Lower leg skin (tissue), 4 donors: ENCODE measurements around the gene GSTT2. TPM values are rescaled to one million over a fixed set of nuclear protein-coding genes. Genes with fewer than 3 reads are reported as not detected.

Source experiments
- DNase-seq, 2 donors: peaks; one replicate each; pipeline ENCODE4 v3.0.0-alpha.2; 2019; ENCODE audit warnings: low spot score in 2 of 2
- H3K4me3 ChIP-seq: fragments of 200-600 bp; sonication (generic); 2 replicates; pipeline ENCODE4 v1.5.1; 2017; ENCODE audit warnings: mild to moderate bottlenecking, low read depth; ENCODE audit not compliant: poor library complexity, severe bottlenecking
- CTCF ChIP-seq, 3 donors: fragments of 450-650 bp; IDR thresholded peaks; one replicate each; pipeline ENCODE4 v1.5.1; 2016; ENCODE audit warnings: antibody characterized with exemption in 3 of 3, mild to moderate bottlenecking in 3 of 3, moderate library complexity in 2 of 3
- POLR2A ChIP-seq, 2 donors: fragments of 450-650 bp; IDR thresholded peaks; one replicate each; pipeline ENCODE4 v1.6.1; 2016 to 2017; ENCODE audit warnings: antibody characterized with exemption in 2 of 2, mild to moderate bottlenecking in 1 of 2, moderate library complexity in 1 of 2
- WGBS, 2 donors: methylation state at CpG; one replicate each; pipeline ENCODE4 v1.1.5; 2018; 5-methylcytosine and 5-hydroxymethylcytosine counted together
- intact Hi-C: fragments of 100-400 bp; cut with DNase I; formaldehyde crosslinking; loops from one replicate; pipeline ENCODE4 v1.15.0; 2023; ENCODE audit warnings: low total_unique reads
- total RNA-seq, 4 donors: library from RNA; depleted of rRNA; stranded (reverse); fragments of >200 nt; gene quantifications; one replicate each; pipeline ENCODE4 v1.1.0, GENCODE V29; 2016

Gene GSTT2
- total RNA-seq, 4 donors from 2014 or later: 0.88 to 1.4 TPM; not detected in 2

GRCh38 chr22:24025475-24025874 lies 45.5 kb downstream of the GSTT2 start:
- WGBS, 2 donors: 83 to 93% methylated on average over 6 of the region's 6 CpGs
- intact Hi-C loops: no loop called here
- DNase-seq: no peak
- TF ChIP-seq CTCF (IDR thresholded peaks at IDR 0.05) (no peak), POLR2A (IDR thresholded peaks at IDR 0.05) (no peak)
- no peak overlapping the region for H3K4me3 ChIP-seq

GRCh38 chr22:24026056-24026455 lies 46.1 kb downstream of the GSTT2 start:
- intact Hi-C loops: no loop called here
- 82 to 90% methylated on average over 2 of the region's 2 CpGs for WGBS, 2 donors
- no peak overlapping the region for H3K4me3 ChIP-seq
- no peak for TF ChIP-seq POLR2A (IDR thresholded peaks at IDR 0.05)
- no peak for TF ChIP-seq CTCF (IDR thresholded peaks at IDR 0.05)
- DNase-seq: peak in 1 of 2 donors; percentile 21

- intact Hi-C loops: no loop called here
- H3K4me3 ChIP-seq: no peak overlapping the region
- DNase-seq: no peak
- 85% methylated on average over 3 of the region's 3 CpGs for WGBS, 2 donors
- TF ChIP-seq POLR2A (IDR thresholded peaks at IDR 0.05): no peak
- no peak for TF ChIP-seq CTCF (IDR thresholded peaks at IDR 0.05)
Measured at GRCh38 chr22:24026733-24027132, 46.8 kb downstream of the GSTT2 start.

GRCh38 chr22:24027389-24027975 lies 47.5 kb downstream of the GSTT2 start:
- no peak for TF ChIP-seq CTCF (IDR thresholded peaks at IDR 0.05)
- no peak for TF ChIP-seq POLR2A (IDR thresholded peaks at IDR 0.05)
- peak in 1 of 2 donors; percentile 20 for DNase-seq
- WGBS, 2 donors: 53 to 78% methylated on average over 3 of the region's 3 CpGs
- intact Hi-C loops: no loop called here
- H3K4me3 ChIP-seq: no peak overlapping the region

- no peak for DNase-seq
- 83 to 86% methylated on average over 2 of the region's 2 CpGs for WGBS, 2 donors
- H3K4me3 ChIP-seq: no peak overlapping the region
- intact Hi-C loops: no loop called here
- TF ChIP-seq POLR2A (IDR thresholded peaks at IDR 0.05): no peak
Measured at GRCh38 chr22:24027991-24028390, 48.1 kb downstream of the GSTT2 start.

GRCh38 chr22:24028533-24028932 lies 48.6 kb downstream of the GSTT2 start:
- no peak for TF ChIP-seq CTCF (IDR thresholded peaks at IDR 0.05)
- no peak for TF ChIP-seq POLR2A (IDR thresholded peaks at IDR 0.05)
- WGBS, 2 donors: 43 to 57% methylated on average over 2 of the region's 2 CpGs
- H3K4me3 ChIP-seq: no peak overlapping the region
- DNase-seq: no peak
- intact Hi-C loops: no loop called here
